HG03442 (cell line): ENCODE data around the gene CYP26B1.

Experiments used
- ATAC-seq: cut with Tn5 transposase; IDR thresholded peaks from one replicate; pipeline ENCODE4 v1.9.1; 2021; ENCODE audit warnings: mild to moderate bottlenecking, moderate library complexity; ENCODE audit not compliant: unreplicated experiment

The CYP26B1 gene

DNA sequence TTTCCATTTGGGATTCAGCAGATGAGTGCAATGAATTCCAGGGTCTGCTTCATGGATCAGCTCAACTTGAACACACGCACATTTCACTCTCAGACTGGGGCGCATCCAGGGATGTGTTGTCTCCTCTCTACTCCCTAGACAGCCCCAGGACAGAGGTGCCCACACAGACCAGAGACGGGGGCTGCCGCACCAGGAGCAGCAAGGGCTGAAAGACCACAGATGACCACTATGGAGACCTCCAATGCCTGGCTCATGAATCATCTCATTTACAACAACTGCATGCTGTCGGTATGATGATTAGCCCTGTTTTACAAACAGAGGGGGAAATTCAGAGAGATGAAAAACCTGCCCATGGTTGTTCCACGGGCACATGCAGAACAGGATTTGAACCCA, 63.1 kb downstream of the CYP26B1 start:
- ATAC-seq: no peak

DNA sequence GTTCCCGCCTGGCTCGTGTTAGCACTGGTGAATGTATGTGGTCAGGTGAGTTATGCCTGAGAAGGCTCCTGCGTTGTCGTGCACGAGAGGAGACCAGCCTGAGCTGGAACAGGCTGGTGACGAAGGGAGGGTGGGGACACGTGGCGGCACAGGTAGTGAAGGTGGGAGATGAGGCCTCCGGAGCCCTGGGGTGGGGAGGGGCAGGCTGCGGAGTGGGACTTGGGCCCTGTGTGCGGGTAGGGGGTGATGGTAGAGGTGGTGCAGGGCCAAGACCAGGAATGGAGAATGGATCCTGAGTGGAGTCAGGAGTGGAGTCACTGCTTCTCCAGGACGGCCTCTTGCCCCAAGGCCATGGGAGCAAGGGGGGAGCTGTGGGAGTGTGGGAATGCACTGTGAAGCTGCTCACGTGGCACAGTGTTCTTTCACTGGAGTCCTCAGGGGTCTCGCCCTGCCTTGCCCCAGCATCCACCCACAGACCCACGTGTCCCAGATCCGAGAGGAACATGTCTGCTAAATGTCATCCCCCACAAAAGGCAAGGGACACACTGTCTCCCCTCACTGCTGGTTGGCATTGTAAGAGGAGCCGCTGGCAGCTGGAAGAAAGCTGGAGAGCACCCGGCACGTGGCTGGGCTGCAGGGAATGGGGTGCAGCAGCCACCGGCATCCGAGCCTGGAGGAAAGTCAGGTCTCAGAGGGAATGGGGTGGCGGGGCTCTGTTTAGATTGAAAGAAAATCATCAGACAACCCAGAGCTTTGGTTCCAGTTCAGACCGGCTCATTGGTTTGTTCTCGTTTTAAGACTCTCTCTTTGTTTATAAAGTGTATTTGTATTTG, 63.7 kb downstream of the CYP26B1 start:
- ATAC-seq: no peak

DNA sequence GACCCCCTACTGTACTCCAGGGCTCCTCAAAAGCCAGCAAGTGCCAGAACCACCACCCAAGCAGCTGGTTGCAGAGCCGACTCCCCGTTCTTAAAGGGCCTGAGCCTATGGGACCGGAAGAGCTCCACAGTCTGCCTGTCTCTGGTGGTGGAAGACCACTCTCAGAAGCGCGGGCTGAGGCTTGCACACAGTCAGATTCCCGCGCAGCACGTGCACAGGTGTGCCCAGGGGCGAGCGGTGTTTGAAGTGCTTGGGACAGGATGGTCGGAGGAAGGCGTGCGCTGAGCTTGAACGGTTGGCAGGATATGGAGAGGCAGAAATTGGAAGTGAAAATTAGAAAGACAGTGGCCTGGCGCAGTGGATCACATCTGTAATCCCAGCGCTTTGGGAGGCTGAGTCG, 64.8 kb downstream of the CYP26B1 start:
- ATAC-seq: no peak

DNA sequence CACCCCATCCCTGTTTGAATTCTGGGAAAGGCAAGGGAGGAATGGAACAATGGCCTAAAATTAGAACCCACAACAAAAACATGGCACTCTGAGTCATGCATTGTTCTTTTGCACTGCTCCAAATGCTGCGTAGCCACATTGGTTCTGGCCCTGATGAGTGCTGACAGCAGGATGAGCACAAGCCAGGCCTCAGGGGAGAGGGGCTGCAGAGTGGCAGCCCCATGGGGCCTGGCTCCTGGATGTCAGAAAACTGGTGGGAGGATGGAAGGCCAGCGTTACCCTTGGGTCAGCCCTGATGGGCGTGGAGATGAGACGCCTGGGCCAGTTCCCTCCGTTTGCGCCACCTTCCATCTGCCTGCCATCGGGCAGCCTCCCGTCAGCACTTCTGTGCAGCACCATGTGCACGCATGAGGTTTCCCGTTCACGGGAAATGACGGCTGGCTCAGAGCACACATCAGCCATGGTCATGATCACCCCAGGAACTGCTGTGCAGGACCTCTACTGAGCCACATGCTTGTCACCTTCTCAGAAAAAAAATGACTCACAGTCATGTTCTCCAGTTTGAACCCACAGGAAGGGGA, 65.6 kb downstream of the CYP26B1 start:
- ATAC-seq: no peak

DNA sequence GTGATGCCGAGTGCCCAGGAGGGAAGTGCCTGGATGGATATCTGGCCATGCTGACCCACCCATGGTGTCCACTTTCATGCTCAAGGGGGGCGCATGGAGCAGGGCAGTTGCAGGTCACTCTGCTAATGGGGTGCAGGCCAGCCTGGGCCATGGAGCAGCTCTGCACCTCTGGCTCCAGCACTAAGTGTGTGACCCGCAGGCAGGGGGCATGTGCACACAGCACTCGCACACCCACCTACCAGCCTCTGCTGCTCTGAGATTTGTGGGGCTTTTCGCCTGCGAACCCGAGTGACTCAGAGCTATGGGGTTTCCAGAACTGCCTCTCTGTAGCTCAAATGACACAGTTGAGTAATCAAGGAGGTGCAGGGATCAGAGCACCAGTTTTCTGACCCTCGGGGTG, 66.2 kb downstream of the CYP26B1 start:
- ATAC-seq: no peak

DNA sequence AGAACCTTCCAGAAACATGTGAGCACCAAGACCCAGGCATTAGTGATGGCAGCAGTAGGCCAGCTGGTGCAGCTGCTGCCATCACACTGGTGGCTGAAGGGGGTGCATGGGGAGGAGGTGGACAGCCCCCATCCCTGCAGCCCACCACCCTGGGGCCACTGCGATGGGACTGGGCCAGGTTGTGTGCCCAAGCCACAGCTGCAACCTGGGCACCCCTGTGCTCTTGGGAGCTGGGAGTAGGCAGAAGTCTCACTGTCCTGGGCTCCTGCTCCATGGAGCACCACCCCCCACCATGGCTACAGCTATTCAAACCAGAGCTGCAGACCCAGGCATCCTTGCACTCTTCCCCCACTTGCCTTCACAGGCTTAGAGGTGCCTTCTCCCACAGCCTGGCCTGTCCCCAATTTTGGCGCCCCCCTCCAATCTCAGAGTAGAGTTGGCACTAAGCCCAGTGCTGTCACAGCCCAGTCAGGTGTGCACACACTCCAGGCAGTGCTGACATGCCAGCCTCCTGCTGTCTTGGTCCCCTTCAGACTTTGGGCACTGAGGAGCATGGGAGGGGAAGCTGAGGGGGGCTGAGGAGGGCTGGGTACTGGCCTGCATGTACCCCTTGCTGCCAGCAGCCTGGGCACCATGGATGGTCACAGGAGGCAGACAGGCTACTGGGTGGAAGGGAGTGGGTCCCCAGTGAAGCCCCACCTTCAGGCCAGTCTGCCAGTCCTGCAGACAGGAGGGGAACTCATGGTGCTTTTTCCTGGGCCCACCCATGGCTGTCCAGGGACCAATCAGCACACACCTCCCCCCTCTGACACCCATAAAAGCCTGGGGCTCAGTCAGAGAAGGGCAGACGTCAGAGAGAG, 67.1 kb downstream of the CYP26B1 start:
- ATAC-seq: no peak
